ENCODE data around the gene PMM1. TPM values are rescaled to one million over a fixed set of nuclear protein-coding genes. Genes with fewer than 3 reads are reported as not detected.
A peak's percentile ranks its signal among the peaks of the same experiment; 100 is the strongest.
"Not testable (repeated sequence)": the region's sequence is repeated elsewhere in the genome, so short reads cannot be mapped to it uniquely, and the experiment has no call there.

Gene PMM1
- total RNA-seq (2014; rRNA removed; shearing (Covaris generic)), result 24.2 and 25.9 TPM in 2 replicates

DNA sequence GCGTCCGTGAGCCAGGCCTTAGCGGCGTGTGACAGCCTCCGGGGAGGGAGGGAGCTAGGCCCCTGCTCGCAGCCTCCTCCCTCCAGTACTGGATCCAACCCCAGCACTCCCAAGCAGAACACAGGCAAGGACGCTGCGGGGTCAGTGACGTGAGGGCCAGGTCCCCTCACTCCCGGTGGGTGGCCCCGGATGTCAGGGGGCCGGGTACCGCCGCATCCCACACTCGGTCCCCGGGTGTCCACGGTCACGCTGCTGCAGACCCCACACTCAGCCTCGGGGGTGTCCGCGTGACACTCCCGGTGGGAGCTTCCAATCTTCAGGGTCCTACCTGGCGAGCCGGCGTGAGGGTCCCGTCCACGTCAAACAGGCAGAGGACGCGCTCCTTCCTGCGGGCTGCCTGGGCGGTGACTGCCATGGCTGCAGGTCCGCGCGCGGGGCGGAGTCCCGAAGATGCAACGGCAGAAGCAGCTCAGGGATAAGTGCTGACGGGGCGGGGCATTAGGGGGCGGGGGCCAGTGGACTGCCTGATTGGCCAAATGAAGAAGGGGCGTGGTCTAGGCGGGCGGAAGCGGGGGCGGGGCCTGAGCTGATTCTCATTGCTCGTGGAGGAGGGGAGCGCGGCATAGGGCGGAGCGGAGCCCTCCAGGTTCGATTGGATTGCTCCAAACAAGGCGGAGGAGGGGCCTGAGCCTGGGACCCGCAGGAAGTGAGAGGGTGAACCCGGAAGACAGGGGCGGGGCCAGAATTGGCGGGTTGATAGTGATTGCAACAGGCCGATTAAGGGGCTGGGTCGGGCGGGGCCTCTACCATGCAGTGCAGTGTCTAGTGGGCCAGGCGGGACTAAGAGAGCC is at the start of gene PMM1:
TSS of gene PMM1 (minus strand) at position 450 of the 851 bp plus-strand sequence. CDS start at position 415, 35 bp downstream.
- DNase-seq (ENCODE audit: low read depth), result peak; percentile 99

- DNase-seq (ENCODE audit: low read depth), result no peak
Observed at GRCh38 chr22:41638748-41639147, 49.1 kb upstream of the PMM1 start.

GRCh38 chr22:41638124-41638523 is 48.5 kb upstream of the PMM1 start:
- no peak for DNase-seq (ENCODE audit: low read depth)

- DNase-seq (ENCODE audit: low read depth), result not testable (repeated sequence)
Observed at GRCh38 chr22:41637623-41638022, 48.0 kb upstream of the PMM1 start.

DNA sequence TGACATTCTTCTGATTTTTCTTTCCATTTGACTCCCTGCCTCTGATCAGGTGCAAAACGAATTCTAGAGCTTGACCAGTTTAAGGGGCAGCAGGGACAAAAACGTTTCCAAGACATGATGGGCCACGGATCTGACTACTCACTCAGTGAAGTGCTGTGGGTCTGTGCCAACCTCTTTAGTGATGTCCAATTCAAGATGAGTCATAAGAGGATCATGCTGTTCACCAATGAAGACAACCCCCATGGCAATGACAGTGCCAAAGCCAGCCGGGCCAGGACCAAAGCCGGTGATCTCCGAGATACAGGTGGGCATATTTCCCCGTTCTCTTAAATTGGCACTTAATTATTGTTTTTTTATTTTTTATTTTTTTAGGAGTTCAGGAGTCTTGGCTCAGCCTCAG is 46.8 kb upstream of the PMM1 start:
- peak; percentile 74 for DNase-seq (ENCODE audit: low read depth)

DNA sequence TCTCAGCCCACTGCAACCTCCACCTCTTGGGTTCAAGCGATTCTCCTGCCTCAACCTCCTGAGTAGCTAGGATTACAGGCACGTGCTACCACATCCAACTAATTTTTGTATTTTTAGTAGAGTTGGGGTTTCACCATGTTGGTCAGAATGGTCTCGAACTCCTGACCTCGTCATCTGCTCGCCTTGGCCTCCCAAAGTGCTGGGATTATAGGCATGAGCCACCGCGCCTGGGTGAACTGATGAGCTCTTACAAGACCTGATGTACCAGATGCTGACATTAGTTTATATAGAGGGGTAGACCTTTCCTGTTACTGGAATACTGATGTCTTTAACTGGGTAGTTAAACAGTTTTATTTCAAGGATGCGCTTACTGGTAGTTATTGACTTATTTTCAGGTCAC is 45.0 kb upstream of the PMM1 start:
- not testable (repeated sequence) for DNase-seq (ENCODE audit: low read depth)

- not testable (repeated sequence) for DNase-seq (ENCODE audit: low read depth)
Observed at GRCh38 chr22:41631615-41632014, 42.0 kb upstream of the PMM1 start.

GRCh38 chr22:41631115-41631514 is 41.5 kb upstream of the PMM1 start:
- not testable (repeated sequence) for DNase-seq (ENCODE audit: low read depth)

GRCh38 chr22:41625577-41625976 is 35.9 kb upstream of the PMM1 start:
- no peak for DNase-seq (ENCODE audit: low read depth)

DNA sequence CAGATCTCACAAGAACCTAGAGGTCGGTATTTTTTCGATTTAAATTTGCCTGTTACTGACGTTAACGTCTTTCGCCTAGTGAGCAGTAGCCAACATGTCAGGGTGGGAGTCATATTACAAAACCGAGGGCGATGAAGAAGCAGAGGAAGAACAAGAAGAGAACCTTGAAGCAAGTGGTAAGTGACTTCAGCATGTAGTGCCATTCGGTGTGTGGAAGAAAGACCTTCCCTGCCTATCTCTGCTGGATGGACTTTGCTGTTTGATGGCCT is 32.2 kb upstream of the PMM1 start:
- DNase-seq (ENCODE audit: low read depth), result peak; percentile 5

DNA sequence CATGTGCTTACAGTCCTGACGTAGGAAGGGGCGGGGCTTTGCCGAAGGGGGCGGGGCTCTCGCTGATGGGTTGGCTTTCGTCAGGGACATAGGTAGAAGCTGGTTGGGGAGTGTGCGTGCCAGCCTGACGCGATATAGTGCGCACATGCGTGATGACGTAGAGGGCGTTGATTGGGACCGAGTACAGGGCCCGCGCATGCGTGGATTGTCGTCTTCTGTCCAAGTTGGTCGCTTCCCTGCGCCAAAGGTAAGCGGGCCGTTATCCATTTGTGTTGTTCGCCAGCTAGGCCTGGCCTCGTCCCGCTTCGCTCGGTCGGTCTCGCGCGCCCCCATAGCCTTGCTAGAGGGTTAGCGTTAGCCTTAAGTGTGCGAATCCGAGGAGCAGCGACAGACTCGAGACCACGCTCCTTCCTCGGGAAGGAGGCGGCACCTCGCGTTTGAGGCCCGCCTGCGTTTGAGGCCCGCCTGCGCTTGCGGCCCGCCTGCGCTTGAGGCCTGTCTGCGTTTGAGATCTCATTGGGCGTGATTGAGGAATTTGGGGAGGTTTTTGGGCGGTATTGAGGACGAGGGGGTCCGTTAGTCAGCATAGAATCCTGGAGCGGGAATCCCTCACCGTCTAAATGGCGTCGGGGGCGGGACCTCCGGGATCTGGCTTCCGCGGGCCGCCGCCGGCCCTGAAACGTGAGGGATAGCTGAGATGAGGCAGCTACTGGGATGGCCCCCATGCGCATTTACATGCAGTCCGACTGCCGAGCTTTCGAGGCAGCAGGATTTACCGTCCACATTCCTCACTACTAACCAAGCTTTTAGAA is 31.7 kb upstream of the PMM1 start, which contains the start of gene XRCC6:
TSS of gene XRCC6 (plus strand) at position 197 of the 812 bp plus-strand sequence. CDS start 710 bp downstream, outside the sequence.
- DNase-seq (ENCODE audit: low read depth), result peak; percentile 98

DNA sequence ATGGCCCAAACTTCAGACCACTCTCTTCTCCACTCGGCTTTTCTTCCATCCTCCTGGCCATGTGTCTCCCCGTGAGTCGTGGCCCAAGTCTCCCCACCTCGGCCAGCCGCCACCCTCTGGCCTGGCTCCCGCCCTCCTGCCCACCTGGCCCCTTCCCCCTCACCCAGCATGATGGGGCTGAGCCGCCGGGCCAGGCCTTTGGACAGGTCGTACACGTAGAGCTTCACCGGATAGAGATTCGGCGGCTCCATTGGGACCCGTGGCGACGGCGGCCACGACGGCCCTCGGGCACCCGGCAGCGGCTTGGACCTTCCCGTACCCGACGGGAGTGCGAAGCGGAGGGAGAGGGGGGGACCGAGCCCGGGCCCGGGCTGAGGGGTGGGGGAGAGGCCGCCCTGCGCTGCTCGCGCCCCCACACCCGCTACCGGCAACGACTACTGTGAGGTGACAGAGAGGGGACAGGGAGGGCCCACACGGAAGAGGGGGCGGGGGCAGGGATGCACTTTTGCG is 31.0 kb upstream of the PMM1 start, which contains the start of gene DESI1:
TSS of gene DESI1 (minus strand) at position 455 of the 510 bp plus-strand sequence. CDS start at position 251, 204 bp downstream.
- DNase-seq (ENCODE audit: low read depth), result no peak

DNA sequence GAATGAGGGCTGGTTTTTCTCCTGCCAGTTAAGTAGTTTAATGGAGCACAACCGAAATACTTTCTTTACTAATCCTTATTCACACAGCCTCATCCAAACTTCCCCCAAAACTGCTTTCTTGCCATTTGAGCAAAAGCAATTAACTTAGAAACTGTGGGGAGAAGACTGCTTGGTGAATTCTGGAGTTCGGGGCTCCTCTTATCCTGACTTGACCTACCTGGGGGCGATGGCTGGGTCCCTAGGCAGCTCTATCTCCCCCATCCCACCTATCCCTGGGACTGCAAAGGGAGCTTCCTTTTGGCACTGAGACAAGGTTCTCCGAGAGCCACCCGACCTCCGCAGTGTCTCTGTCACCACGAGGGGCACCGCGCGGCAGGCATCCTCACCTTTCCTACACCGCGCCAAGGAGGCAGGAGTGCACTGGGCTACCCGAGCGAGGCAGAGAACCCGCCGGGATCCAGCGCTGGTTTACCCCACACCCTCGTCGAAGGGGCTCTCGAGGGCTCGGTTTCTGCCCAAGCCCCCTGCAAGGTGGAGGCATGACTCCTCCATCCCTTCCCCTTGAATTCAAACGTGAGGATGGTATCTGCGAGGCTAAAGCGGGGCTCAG is 30.4 kb upstream of the PMM1 start:
- DNase-seq (ENCODE audit: low read depth), result peak; percentile 16

- no peak for DNase-seq (ENCODE audit: low read depth)
Observed at GRCh38 chr22:41613456-41613855, 23.8 kb upstream of the PMM1 start.

DNA sequence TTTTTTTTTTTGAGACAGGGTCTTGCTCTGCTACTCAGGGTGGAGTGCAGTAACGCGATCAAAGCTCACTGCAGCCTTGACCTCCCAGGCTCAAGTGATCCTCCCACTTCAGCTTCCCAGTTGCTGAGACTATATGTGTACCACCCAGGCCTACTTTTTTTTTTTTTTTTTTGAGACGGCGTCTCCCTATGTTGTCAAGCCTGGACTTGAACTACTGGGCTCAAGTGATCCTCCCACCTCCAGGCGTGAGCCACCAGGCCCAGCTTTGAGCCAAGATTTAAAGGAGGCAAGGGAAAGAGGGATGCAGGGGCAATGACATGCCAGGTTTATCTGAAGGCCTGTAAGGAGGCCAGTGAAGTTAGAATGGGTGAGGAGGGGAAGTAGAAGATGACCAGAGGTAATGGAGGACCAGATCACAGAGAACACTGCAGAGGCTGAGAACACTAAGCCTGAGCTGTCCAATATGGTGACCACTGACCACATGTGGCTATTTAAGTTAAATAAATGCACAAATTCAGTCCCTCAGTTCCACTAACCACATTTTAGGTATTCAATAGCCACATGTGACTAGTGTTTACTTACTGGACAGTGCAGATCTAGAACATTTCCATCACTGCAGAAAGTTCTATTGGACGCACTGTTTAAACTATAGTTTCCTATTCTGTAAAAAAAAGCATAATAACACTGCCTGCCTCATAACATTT is 23.1 kb upstream of the PMM1 start:
- DNase-seq (ENCODE audit: low read depth), result no peak

DNA sequence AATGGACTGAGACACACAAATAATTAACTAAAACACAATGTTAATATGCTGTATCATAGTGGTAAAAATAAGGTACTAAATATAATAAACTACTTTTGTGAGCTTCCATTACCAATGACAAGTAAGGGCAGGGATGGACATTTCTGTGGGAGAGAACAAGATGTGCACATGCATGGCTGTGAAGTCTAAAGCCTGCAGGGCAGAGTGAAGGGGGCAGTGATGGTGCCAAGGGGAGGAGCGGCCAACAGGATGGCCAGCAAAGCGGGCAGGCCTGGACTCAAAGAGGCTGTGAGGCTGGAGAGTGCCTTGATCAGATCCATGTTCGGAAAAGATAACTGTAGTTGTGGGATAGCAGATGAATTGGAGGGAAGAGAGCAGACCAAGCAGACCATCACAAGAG is 18.7 kb upstream of the PMM1 start:
- DNase-seq (ENCODE audit: low read depth), result no peak

DNA sequence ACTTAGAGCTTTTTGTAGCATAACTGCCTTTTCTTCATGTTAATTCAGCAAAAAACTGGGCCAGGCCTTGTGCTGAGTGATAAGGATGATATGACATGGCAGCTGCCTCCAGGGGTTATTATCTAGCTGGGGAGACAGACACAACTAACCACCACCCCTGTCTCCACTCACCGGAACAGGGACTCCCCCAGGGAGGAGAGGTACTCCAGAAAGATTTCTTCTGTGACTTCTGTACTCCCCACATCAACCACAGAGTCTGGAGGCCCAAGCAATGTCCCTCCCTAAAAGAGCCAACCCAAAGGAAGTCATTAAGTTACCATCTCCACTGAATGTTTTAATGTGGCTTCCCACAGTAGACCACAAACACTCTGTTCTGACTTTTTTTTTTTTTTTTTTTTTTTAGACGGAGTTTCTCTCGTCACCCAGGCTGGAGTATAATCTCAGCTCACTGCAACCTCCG is 14.3 kb upstream of the PMM1 start:
- peak; percentile 52 for DNase-seq (ENCODE audit: low read depth)

GRCh38 chr22:41600976-41601375 is 11.3 kb upstream of the PMM1 start:
- no peak for DNase-seq (ENCODE audit: low read depth)

DNA sequence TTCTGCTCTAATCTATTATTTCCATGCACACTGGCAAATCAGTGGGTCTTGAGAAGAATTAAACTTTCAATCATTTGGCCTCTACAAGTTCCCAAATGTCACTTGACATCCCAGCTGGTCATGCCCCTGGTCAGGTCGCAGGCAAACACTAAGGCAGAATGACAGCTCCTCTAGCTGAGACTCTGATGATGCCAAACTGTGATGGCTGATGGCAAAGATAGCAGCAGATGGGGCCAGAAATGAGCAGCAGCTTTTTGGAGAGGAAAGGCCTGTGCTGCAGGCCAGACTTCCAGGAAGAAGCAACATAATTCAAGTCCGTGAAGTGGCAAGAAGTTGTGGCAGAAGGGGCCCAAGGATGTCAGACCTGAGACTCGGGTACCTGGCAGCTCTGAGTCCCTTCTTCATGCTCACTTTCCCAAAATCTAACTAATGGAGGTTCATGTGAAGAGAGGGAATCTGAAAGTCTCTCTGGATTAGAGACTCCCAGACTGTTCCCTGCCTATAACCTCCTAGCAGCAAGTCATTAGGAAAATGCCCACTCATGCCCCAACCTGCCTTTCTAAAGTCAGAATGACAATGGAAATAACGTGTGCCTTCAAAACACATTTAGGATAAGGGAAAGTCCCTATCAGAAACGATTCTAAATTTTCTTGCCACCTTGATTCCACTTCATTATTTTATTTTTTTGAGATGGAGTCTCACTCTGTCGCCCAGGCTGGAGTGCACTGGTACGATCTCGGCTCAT is 9.4 kb upstream of the PMM1 start:
- DNase-seq (ENCODE audit: low read depth), result no peak

DNA sequence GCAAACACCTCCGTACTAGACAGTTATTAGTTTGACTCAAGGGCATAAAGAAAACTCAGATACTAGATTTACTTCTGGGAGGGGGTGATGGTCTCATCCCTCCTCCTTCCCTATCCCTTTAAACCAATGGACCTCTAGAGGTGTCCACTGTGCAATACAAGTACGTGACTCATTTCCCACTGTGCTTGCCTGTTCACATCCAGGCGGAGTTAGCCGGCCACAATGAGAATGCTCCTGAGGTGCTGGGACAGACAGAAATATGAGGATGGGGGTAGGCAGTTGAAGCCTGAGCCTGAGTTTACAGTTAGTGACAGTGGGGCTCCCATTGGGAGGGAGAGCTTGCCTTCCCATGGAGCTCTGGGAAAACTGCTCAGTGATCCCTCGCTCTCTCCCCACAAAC is 8.4 kb upstream of the PMM1 start:
- DNase-seq (ENCODE audit: low read depth), result peak; percentile 61

DNA sequence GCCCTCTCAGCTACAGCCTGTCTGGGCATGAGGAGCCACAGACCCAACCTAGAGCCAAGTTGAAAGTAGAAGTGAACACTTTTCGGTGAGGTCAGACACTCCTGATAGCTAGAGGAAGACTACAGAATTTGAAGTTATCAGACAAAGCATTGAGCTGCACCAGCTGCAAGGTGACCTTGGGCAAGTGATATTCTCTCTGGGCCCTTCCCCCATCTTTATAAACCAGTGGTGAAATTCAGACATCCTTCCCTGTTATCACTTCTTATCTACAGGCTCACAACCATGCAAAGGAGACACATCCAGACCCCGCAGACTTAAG is 8.0 kb upstream of the PMM1 start:
- DNase-seq (ENCODE audit: low read depth), result no peak
